NCI-H2196 treated with DMSO at 0.1 percent for 48 hours (cell line): ENCODE measurements around the gene CLEC5A.
"Not testable (repeated sequence)": the region's sequence is repeated elsewhere in the genome, so short reads cannot be mapped to it uniquely, and the experiment has no call there.

Experiments
- DNase-seq: peaks from one replicate; lab custom pipeline; 2025; ENCODE audit not compliant: unreplicated experiment; lab: John Stamatoyannopoulos, UW

The CLEC5A gene

DNA sequence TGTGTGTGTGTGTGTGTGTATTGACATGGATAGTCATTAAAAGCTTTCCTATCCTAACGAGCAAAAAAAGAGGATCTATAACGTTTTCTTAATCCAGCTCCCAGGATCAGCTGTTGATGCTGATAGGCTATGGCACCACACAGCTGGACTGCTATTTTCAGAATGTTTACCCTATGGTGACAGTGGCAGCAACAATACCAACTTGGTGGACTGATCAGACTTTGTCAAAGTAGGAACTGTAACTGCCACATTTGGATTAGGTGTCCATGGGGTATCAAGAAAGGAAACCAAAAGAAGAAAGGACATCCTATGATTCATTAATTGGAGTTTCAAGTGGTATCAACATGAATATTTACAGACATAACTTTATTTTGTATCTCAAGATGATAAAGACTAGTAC is 2.7 kb upstream of the CLEC5A start:
- DNase-seq: no peak

DNA sequence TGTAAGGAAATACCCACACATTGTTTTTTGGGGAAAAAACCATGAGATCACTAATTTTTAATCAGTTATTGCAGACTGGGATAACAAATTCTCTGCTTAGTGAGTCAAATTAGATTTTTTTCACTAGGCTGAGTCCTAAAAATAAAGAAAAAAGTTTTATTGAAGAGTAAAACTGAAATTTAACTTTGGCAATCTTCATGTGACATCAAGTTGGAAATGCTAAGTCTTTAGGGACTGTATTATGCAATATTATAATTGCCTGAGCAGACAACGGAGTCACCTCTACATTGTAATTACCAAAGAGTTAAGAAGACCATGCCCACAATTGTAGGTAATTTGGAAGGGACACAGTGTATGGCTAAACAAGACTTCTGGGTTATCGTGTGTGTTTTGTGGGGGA is 2.2 kb upstream of the CLEC5A start:
- DNase-seq: no peak

DNA sequence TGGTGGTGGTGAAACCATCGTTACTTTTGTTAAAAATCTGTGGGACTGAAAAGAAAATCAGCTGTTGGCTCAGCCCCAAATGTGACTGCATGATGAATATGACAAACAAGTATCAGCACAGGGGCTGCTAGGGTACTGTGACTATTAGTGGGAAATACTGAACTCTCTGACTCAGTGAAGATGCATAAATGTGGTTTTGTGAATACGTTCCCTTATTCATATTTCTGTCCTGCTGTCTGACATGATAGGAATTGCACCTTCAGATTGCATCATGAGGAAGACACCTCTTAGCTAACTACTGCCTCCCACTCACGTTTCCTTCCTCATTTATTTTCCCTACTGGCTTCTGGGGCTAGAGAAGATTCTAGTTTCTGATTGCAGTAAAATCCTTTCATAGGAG is 1.4 kb downstream of the CLEC5A start:
- no peak for DNase-seq

DNA sequence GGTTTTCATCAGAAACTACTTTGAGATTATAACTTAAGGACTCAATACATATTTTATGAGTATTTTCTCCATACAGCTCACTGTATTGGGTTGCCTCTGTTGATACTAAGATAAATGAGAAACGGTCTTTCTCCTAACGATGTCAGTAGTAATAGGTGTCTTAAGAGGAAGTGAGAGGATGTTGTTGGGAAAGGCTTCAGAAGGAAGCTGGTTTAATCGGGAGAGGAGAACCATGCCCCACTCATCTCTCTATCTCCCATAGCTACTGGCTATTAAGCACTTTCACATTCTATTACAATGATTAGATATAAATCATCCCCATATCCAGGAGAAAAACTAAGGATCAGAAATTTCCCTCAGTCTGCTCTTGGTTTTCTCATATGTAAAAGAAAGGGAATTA is 2.0 kb downstream of the CLEC5A start:
- DNase-seq: no peak

DNA sequence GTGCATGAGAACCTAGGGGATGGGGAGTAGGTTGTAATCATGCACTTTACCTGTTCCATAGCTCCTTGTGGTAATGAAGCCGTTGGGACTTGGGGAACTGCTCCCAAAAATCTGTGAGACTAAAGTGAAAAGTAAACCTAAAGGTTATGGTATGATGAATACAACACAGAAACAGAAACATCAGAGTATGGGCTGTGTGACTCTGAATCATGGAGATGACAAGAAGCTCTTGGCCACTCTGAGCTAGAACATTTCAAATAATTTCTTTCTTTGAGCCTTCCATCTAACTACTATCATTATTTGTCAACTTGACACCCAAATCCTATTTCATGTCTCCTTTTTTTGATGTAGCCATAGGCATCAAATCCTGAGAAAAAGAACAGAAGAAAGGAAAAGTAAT is 2.9 kb downstream of the CLEC5A start:
- no peak for DNase-seq

DNA sequence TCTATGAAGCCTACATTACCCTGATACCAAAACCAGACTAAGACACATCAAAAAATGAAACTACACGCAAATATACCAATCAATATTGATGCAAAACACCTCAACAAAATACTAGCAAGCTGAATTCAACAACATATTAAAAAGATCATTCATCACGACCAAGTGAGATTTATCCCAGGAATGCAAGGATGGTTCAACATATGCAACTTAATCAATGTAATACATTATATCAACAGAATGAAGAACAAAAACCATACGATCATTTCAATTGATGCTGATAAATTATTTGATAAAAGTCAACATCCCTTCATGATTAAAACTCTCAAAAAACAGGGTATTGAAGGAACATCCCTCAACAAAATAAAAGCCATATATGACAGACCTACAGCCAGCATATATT is 5.7 kb downstream of the CLEC5A start:
- no peak for DNase-seq

DNA sequence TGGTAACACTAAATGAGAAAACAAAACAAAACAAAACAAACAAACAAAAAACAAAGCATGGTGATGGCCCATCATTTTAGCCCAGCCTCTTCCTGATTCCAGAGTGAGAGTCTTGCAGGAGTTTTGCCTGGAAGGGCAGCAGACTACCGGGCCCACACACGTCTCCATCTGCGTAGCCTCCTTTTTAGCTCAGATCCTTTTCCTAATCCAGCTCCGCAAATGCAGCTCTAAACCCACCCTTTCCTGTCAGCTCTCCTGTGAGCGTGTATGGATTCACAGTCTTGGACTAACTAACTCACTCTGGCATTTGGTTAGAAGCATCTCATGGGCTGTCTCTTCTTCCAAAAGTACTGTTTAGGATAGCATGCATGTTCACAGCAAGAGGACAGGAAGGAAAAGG is 16.6 kb downstream of the CLEC5A start:
- no peak for DNase-seq

DNA sequence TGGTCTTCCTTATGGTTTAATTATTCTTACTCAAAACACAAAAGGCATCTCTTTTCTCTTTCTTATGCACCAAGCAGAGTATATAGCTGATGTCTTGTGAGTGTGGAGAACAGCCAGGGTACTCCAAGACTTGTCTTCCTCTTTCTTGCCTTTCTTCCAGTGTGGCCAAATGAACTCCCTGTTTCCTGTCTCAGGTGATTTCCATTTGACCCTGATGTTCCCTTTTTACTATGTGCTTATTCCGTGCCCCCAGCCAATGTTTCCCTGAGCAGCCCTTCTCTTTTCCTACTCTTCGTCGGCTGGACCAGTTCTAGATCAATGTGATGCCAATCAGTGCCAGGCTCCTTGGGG is 18.0 kb downstream of the CLEC5A start:
- no peak for DNase-seq

DNA sequence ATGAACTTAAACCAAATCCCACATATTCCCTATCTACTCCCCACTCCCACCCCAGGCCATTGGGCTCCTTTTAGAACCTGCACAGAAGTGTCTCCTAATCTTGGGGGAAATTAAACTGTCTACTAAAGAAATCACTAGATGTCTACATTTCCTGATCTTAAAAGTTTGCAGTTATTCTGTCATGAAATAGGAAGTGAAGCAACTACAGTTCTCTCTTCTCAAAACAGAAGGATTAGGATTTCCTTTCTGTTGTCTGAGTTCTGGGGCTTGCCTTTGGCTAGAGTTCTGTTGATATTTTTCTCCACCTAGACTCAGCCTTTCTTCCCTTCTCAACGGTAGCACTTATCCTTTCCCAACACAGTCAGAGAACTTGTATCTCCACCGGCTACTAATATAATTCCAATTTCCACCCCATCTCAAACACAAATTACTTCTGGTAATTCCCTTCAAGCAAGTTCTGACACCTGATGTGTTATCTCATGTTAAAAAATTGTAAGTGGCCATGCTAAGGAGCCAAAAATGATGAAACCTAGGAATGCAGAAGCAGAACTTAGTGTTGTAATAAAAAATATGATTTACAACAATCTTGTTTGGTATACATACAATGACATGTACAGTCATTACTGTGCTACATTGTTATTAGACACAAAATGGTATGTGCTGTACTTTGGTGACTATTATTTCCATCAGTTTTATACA is 18.5 kb downstream of the CLEC5A start:
- no peak for DNase-seq

DNA sequence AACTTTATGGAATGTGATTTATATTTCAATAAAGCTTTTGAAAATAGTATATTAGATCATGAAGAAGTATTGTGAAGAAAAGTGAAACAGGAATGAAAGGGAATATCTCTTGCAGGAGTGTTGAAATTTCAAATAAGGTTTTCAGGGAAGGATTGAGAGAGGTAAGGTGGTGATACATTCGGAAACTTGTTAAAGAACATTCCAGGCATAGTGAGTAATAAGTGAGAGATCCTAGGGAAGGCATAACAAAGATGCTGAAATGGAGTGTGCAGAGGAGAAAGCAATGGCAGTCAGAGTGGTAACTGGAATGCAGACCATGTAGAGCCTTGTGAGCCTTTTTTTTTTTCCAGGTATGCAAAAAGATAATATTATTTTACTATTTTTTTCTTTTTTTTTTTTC is 26.5 kb downstream of the CLEC5A start:
- DNase-seq: no peak

DNA sequence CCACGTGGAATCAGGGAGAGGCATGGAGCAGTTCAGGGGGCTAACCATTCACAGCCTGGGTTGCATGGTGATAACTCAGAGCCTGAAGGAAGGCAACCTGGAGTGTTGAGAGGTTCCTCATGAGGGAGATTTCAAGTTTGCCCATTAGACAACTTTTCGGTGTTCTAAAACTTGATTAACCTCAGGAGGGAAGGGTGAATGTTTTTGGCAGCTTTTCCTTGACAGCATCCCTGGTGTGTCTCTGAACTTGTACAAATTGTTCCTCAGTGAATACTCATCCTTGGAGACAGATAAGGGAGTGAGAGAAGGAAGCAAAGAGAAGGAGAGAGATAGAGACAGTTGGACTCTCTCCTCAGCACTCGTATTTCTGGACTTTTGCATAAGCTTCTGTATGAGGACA is 30.7 kb downstream of the CLEC5A start, which contains the start of gene OR9A4:
TSS of gene OR9A4 (plus strand) at position 301 of the 400 bp plus-strand sequence. CDS start 2,477 bp downstream, outside the sequence.
- DNase-seq: no peak

DNA sequence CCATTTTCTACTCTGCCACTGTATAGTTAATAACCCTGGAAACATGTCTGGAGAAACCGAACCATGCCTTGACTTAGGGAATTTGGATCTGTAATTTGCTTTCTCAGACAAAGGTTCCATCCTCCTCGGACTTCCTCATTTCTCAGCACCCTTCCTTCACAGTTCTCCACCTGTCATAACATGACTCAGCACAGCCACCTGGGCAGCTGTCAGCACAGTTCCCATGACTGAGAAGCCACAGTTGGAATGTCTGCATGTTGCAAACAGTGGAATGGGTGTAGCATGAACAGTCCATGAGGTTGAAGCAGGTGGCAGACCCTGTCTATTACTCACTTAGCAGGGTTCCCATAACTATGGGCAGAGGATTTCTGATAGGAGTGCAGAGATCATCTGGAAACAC is 31.2 kb downstream of the CLEC5A start:
- no peak for DNase-seq

DNA sequence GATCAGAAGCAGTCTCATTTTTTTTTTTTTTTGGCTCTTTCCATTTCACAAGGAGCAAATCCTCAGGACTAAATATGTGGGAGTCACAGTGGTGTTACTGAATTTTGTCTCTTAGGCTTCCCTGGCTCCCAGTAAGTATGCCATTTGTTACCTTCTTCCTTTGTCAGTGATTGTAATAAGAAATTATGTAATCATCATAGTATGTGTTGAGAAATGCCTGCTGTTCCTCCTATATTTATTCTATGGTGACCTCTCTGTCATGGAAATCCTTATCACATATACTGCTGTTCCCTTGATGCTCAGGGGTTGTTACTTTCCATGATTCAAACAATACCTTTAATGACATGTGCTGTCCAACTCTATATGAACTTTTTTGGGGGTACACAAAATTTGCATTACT is 35.4 kb downstream of the CLEC5A start:
- DNase-seq: no peak

DNA sequence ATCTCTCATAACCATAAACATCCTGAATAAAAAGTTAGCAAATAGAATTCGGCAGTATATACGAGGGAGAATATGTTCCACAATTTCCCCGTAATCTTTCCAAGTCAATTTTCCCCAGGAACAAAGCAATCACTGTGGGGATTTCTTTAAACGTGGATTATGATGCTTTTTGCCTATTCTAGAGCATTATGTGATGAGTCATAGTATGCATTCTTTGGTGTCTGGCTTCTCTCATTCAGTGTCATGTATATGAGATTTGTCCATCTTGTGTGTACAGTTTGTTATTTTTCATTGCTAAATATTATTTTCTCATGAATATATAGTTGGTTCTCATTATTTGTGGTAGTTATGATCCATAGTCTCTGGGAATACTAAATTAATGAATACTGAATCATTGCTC is 40.5 kb downstream of the CLEC5A start:
- no peak for DNase-seq

DNA sequence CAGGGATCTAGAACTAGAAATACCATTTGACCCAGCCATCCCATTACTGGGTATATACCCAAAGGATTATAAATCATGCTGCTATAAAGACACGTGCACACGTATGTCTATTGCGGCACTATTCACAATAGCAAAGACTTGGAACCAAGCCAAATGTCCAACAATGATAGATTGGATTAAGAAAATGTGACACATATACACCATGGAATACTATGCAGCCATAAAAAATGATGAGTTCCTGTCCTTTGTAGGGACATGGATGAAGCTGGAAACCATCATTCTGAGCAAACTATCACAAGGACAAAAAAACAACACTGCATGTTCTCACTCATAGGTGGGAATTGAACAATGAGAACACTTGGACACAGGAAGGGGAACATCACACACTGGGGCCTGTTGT is 47.4 kb downstream of the CLEC5A start:
- not testable (repeated sequence) for DNase-seq

DNA sequence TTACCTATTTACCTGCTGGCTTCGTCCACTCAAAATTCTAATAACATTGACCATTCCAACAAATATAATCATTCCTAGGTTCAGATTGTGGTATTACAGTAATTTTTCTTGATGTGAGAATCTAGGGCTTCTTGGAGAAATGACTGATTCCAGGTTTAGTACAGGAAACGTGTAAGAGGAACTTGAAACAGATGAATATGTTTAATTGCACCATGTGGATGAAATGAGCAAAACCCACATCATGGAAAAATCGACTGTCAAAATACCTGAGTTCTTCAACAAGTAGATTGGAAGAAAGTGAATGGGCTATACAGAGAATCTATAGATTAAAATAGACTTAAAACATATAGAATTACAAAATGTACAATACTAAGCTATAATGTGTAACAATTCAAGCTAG is 55.4 kb downstream of the CLEC5A start:
- no peak for DNase-seq

DNA sequence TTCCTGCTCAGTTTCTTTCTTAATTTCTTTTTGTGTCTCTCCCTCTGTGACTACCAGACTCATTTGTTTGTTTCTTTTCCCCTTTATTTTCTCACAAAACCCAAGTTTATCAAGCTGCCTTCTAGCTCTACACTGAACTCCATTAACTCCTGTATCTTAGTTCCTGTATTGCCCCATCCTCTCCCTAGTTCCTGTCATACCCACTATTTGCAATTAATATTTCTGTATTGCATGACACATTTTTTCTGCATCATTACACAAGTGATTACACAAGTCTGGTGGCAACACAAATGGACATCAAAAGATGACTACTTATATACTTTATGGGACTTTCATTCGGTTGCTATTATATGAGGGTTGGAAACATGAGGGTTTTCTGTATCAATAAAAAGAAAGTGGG is 57.5 kb downstream of the CLEC5A start:
- DNase-seq: no peak

DNA sequence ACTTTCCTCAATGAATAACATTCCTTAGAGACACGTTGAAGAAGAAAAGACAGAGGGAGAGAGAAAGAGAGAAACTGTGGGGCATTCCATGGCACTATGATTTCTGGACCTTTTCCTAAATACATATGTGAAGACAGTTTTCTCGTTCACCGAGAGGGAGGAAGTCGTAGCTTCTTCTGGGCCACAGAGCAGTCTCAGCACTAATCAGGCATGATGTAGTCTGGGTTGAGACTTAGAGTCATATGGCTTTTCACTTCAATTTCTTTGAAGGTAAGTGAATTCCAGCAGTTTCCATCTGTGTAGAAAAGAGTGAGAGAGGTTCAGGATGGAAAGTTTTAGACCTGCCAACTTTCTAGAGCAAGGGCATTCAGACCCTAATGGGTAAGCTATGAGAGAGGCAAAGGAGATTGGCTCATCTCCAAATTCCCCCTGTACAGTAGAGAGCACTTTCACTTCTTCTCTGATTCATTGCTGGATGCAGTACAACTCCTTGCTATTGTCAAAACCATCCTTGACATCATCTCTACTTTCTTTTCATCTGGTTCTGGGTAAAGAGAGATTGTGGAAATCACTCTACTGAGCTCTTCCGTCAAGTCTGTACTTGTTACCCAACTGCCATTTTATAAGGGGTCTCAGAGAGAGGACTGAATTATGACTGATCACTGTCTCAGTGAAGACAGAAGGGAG is 62.1 kb downstream of the CLEC5A start:
- DNase-seq: no peak

DNA sequence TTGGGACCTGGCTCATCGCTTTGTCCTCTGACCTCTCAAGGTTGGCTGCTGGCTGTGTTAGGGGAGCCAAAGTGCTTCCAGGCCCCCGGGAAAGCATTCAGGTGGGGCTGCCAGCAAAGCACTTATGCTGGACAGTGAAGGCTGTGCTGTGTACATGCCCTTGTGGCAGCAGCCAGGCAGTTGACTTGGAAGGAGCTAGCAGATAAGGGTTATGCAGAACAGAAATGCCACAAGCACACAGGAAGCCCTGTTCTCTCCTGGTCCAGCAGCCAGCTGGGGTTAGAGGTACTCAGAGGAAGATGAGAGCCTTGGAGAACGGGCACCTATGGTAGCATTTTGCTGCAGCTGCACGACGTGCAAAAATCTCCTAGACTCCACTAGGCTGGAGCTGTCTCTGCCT is 65.8 kb downstream of the CLEC5A start:
- no peak for DNase-seq

DNA sequence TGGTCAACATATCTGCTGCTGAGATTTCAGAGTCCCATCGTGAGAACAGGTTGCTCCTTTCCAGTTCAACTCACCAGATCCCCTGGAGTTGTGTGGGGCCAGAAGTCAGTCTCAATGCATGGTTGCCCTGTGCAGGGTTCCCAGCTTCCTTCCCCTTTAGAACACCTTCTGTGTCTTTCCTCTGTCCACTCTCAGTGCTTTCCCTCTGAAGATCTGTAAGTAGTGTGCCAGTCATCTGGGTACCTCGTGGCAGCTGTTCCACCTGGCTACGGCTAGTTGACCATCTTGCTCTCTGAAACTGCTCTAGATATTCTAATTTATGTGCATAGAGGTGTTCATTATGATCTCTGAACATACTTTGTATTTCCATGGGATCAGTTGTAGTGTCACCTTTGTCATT is 69.4 kb downstream of the CLEC5A start:
- DNase-seq: no peak
